Stimulated activated CD4-positive, alpha-beta T cell treated with anti-CD3 and anti-CD28 coated beads, Interleukin-12 subunit alpha, Interleukin-12 subunit beta, amount 100 ng/mL, for 24 hours (primary cell): ENCODE measurements around the gene PDE9A.

Source experiments
- DNase-seq, 2 experiments: peaks; one replicate each; pipeline ENCODE4 v3.0.0-alpha.2; 2020; ENCODE audit warnings: low read depth in 2 of 2

PDE9A gene

DNA sequence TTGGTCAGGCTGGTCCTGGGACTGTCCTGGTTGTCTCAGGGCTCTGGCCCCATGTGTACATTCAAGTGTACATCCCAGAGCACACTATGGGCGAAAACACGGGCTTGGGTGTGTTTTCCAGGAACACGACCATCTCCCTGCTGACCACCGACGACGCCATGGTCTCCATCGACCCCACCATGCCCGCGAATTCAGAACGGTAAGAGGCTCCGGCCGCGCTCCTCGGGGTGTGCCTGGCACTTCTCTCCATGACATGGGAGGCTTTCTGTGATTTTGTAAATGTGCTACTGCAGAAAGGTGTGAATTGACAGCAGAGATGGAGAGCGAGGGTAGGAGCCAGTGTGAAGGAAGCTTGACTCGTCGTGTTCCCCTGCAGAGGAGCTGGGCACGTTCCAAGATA, 34.4 kb downstream of the PDE9A start:
- no peak for DNase-seq

DNA sequence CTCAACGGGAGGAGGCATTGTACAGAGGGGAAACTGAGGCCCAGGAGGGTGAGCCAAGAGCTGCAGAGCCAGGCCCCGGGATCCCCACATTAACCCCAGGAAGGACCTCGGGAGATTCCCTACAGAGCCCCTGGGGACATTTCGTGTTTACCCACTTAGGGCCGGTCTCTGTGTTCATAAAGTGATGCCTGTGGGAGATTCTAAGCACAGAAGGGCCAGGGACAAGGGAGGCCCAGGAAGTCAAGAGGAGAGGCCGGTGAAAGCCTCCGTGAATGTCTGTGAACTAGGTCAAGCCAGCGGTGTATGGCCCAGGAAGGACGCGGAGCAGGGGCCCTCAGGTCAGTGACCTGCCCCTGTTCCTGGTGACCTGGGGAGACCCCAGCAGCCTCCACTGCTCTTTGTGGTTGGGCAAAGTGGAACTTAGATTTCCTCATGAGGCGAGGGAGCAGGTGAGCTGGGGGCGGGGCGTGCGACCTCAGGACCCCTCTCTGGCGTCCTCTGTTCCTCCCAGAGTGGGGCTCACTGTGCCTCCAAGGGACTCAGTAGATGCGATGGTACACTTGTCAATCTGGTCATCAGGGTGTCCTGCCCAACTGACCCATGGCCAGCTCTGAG, 34.9 kb downstream of the PDE9A start:
- no peak for DNase-seq

GRCh38 chr21:42688841-42689371, 35.5 kb downstream of the PDE9A start:
- DNase-seq = no peak

- DNase-seq = no peak
Measured at GRCh38 chr21:42690586-42690985, 37.2 kb downstream of the PDE9A start.

GRCh38 chr21:42691901-42692559, 38.6 kb downstream of the PDE9A start:
- DNase-seq = no peak

- no peak for DNase-seq
Measured at GRCh38 chr21:42692688-42693087, 39.3 kb downstream of the PDE9A start.

DNA sequence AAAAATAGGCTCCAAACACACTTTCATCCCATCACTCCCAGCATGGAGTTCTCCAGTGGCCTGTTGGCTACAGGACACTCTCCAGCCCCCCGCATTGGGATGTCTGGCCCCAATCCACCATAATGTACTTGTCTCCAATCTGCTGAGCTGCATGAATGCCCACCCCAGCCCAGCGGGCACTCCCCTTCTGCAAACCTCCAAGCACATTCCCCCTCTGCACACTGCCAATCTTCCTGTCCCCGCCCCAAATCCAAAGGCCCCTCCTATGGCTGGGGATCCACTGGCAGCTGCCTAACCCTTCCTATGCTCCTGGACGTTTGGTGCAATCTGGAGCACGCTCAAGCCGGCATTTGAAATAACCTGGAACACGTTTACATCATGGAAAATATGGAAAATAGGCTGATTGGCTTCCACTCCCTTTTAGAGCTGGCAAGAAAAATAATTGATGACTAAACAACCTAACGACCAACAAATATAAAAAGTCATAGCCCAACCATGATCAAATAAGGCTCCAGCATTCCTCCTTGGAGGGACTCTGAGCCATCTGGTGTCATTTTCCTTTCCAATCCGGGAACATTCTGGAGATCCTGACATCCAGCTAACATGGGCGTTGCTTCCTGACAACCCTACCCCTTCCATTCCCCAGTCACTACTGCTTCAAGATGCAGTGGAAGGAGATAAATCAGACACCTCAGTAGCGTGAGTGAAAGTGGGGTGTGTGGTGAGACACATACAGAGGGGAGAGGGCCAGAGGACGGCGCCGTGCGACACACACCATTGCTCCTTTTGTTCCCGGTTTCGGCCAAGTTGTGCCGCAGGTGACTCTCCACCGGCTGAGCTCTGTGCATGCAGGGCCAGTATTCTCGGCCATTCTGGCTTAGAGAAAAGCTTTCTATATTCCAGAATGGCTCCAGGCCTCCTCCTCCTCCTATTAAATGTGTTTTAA, 41.6 kb downstream of the PDE9A start:
- no peak for DNase-seq

DNA sequence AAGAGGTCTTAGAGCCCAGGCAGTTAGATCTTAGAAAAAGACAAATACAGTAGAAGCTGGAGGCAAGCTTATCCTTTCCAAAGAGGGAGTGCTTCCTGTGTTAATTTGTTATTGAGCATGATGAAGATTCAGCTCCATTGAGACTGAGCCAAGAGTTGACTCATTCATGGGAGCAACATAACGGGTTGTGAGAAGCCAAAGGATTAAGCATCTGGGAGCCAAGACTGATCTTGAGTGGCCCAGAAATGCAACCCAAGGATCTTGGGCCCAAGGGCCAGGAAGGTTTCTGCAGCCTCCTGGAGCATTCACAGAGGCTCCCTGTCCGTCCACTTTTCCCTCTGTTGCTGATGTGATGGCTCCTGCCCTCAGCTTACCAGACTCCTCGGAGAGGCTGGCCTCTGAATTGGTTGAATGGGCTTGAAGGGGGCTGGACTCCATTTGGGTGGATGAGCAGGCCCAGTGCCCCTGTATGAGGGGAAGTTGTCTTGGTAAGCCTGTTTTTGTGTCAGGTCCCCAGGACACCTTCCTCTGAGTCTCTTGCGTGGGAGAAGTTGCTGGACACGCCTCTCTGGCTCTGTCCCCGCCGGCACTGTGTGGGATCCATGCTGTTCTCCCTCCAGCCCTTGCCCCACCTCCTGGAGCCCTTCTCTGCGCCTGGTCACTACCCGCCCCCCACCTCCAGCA, 42.4 kb downstream of the PDE9A start:
- no peak for DNase-seq

GRCh38 chr21:42696501-42697040, 43.1 kb downstream of the PDE9A start:
- DNase-seq = no peak

GRCh38 chr21:42698733-42699132, 45.3 kb downstream of the PDE9A start:
- no peak for DNase-seq

GRCh38 chr21:42699196-42699595, 45.8 kb downstream of the PDE9A start:
- no peak for DNase-seq

GRCh38 chr21:42701706-42702456, 48.5 kb downstream of the PDE9A start:
- DNase-seq = no peak

GRCh38 chr21:42702720-42703119, 49.3 kb downstream of the PDE9A start:
- no peak for DNase-seq

- no peak for DNase-seq
Measured at GRCh38 chr21:42703136-42703908, 49.9 kb downstream of the PDE9A start.

- no peak for DNase-seq
Measured at GRCh38 chr21:42703965-42704364, 50.5 kb downstream of the PDE9A start.

- DNase-seq = no peak
Measured at GRCh38 chr21:42704861-42705260, 51.4 kb downstream of the PDE9A start.

- no peak for DNase-seq
Measured at GRCh38 chr21:42705346-42705745, 51.9 kb downstream of the PDE9A start.

- no peak for DNase-seq
Measured at GRCh38 chr21:42705746-42706374, 52.4 kb downstream of the PDE9A start.

GRCh38 chr21:42706765-42707164, 53.3 kb downstream of the PDE9A start:
- no peak for DNase-seq
